Endothelial cell of umbilical vein (primary cell): ENCODE data around the gene TTLL9. TPM values are rescaled to one million over a fixed set of nuclear protein-coding genes. Genes with fewer than 3 reads are reported as not detected.

ENCODE experiments used
- BruUV-seq: library from RNA; stranded (reverse); fragments of 400-500 nt; replicated peaks from 2 replicates; lab custom pipeline; 2021; lab: Mats Ljungman, UMichigan
- CTCF ChIA-PET: fragments of 300-600, 350-600 bp; sonication (Branson Sonifier 250); formaldehyde crosslinking; loops from one replicate; lab custom pipeline; 2021; ENCODE audit warnings: antibody characterized with exemption, inconsistent platforms; lab: Charles Lee
- POLR2A ChIA-PET: fragments of 300-600, 350-600 bp; sonication (Branson Sonifier 250); formaldehyde crosslinking; loops from one replicate; lab custom pipeline; 2021; ENCODE audit warnings: antibody characterized with exemption, inconsistent platforms; lab: Charles Lee
- DNase-seq: peaks from one replicate; pipeline ENCODE4 v3.0.0-alpha.2; 2011; ENCODE audit warnings: low read depth, low spot score
- FAIRE-seq: peaks from 2 replicates; lab custom pipeline; 2011; peaks lifted over from hg19 to GRCh38; lab: Jason Lieb, UNC
- H2AFZ ChIP-seq: 2 replicates; pipeline ENCODE4 v1.6.0; 2012; ENCODE audit warnings: low read depth, low read length, control low read depth, inconsistent platforms
- H3K27ac ChIP-seq: 2 replicates; pipeline ENCODE4 v1.5.1; 2011; ENCODE audit warnings: low read depth, mild to moderate bottlenecking, control low read depth, low read length, moderate library complexity; ENCODE audit not compliant: insufficient read depth
- H3K27me3 ChIP-seq, 2 experiments: 2 replicates each; pipeline versions ENCODE4 v1.6.0 to v1.6.1; 2011; ENCODE audit warnings: low read length in 2 of 2, mixed read lengths in 1 of 2; ENCODE audit not compliant: control insufficient read depth in 2 of 2, insufficient read depth in 2 of 2
- H3K36me3 ChIP-seq, 2 experiments: 2 replicates in 1 of 2; 3 replicates in 1 of 2; pipeline ENCODE4 v1.5.1; 2011; ENCODE audit warnings: low read length in 2 of 2, mild to moderate bottlenecking in 1 of 2, moderate library complexity in 1 of 2; ENCODE audit not compliant: control insufficient read depth in 2 of 2, insufficient read depth in 2 of 2; ENCODE audit errors: extremely low read depth in 1 of 2
- H3K4me1 ChIP-seq: 3 replicates; pipeline ENCODE4 v1.5.1; 2011; ENCODE audit warnings: mild to moderate bottlenecking, low read length; ENCODE audit not compliant: control insufficient read depth, insufficient read depth; ENCODE audit errors: extremely low read depth
- H3K4me2 ChIP-seq: 2 replicates; pipeline ENCODE4 v1.6.1; 2011; ENCODE audit warnings: low read length, control low read depth, mixed read lengths; ENCODE audit not compliant: insufficient read depth
- H3K4me3 ChIP-seq, 3 experiments: fragments of 200-600 bp in 1 of 3; sonication (generic), shearing (Covaris generic) in 1 of 3; replicated peaks in 1 of 3; 2 replicates each; pipeline ENCODE4 v1.5.1; 2011 to 2016; ENCODE audit warnings: control low read depth in 3 of 3, low read length in 3 of 3, mild to moderate bottlenecking in 2 of 3, inconsistent platforms in 1 of 3, low read depth in 1 of 3, moderate library complexity in 1 of 3; ENCODE audit not compliant: insufficient read depth in 1 of 3
- H3K79me2 ChIP-seq: 2 replicates; pipeline ENCODE4 v1.6.0; 2012; ENCODE audit warnings: low read length, inconsistent platforms; ENCODE audit not compliant: control insufficient read depth, insufficient read depth
- H3K9ac ChIP-seq: replicated peaks from 2 replicates; pipeline ENCODE3; 2011; ENCODE audit warnings: low read length, control low read depth; ENCODE audit not compliant: insufficient read depth; ENCODE audit errors: extremely low read depth
- H3K9me1 ChIP-seq: replicated peaks from 3 replicates; pipeline ENCODE4 v1.6.0; 2011; ENCODE audit warnings: mild to moderate bottlenecking, low read length; ENCODE audit not compliant: control insufficient read depth, insufficient read depth; ENCODE audit errors: extremely low read depth
- H3K9me3 ChIP-seq: replicated peaks from 2 replicates; pipeline ENCODE4 v1.5.1; 2012; ENCODE audit warnings: low read length, inconsistent platforms; ENCODE audit not compliant: control insufficient read depth, insufficient read depth
- H4K20me1 ChIP-seq: replicated peaks from 2 replicates; pipeline ENCODE3; 2011; ENCODE audit warnings: mild to moderate bottlenecking, low read length; ENCODE audit not compliant: control insufficient read depth, insufficient read depth; ENCODE audit errors: extremely low read depth
- CTCF ChIP-seq, 2 donors: IDR thresholded peaks; 1 replicate in 1 of 2; 2 replicates in 1 of 2; pipeline ENCODE4 v1.5.1; 2011; ENCODE audit warnings: low read length in 2 of 2, mild to moderate bottlenecking in 2 of 2, moderate library complexity in 2 of 2, control low read depth in 1 of 2, inconsistent platforms in 1 of 2, low read depth in 1 of 2; ENCODE audit not compliant: insufficient read depth in 1 of 2; ENCODE audit errors: extremely low read depth in 1 of 2
- EZH2 ChIP-seq: IDR thresholded peaks from 2 replicates; pipeline ENCODE4 v1.6.1; 2012; ENCODE audit warnings: borderline replicate concordance, low read depth, mild to moderate bottlenecking, moderate library complexity, low read length, inconsistent platforms; ENCODE audit not compliant: severe bottlenecking
- FOS ChIP-seq: IDR thresholded peaks from 2 replicates; pipeline ENCODE4 v1.6.1; 2011; ENCODE audit warnings: mild to moderate bottlenecking, low read length, moderate library complexity, borderline replicate concordance; ENCODE audit not compliant: insufficient read depth
- GATA2 ChIP-seq: IDR thresholded peaks from 2 replicates; pipeline ENCODE4 v1.7.0; 2011; ENCODE audit warnings: low read depth, mild to moderate bottlenecking, moderate library complexity, mixed read lengths, low read length; ENCODE audit not compliant: insufficient read length, insufficient read depth
- JUN ChIP-seq: IDR thresholded peaks from 2 replicates; pipeline ENCODE4 v1.6.1; 2011; ENCODE audit warnings: borderline replicate concordance, low read depth; ENCODE audit not compliant: insufficient read length, insufficient read depth
- MAX ChIP-seq: IDR thresholded peaks from 2 replicates; pipeline ENCODE4 v1.6.1; 2011; ENCODE audit not compliant: insufficient read depth, insufficient read length
- MYC ChIP-seq: IDR thresholded peaks from one replicate; pipeline ENCODE4 v1.6.1; 2011; ENCODE audit warnings: mild to moderate bottlenecking, low read depth, low read length
- POLR2A ChIP-seq: IDR thresholded peaks from 2 replicates; pipeline ENCODE4 v1.6.1; 2012; ENCODE audit warnings: low read depth, mild to moderate bottlenecking, control low read depth, low read length
- POLR2AphosphoS5 ChIP-seq: IDR thresholded peaks from 2 replicates; pipeline ENCODE4 v1.6.1; 2012; ENCODE audit warnings: low read depth, mild to moderate bottlenecking, control low read depth, low read length, moderate library complexity; ENCODE audit not compliant: insufficient read depth
- dilution Hi-C: fragments of 300-500 bp; cut with MboI; formaldehyde crosslinking; loops from one replicate; pipeline ENCODE4 v1.15.0; 2019; ENCODE audit warnings: low sequenced_read_pairs; ENCODE audit not compliant: extremely low pct_ligation_motif_present
- intact Hi-C: fragments of 100-400 bp; cut with micrococcal nuclease; formaldehyde crosslinking; loops from one replicate; pipeline ENCODE4 v1.10.0; 2022
- polyA plus RNA-seq, 4 experiments: library from polyadenylated mRNA; depleted of rRNA in 3 of 4; stranded (reverse) in 3 of 4; unstranded in 1 of 4; fragments of >200 nt; gene quantifications; 2 replicates each; pipeline versions ENCODE4 v1.2.1 to v1.2.3, GENCODE V29; 2011 to 2012; ENCODE audit warnings: missing spikeins in 1 of 4
- total RNA-seq: library from RNA; stranded (reverse); gene quantifications from 2 replicates; pipeline ENCODE4 v1.2.3, GENCODE V29; 2021

The TTLL9 gene
- total and polyA plus RNA-seq, 2 donors (not counting 3 experiments of a cell fraction or from before 2014, with no cell fraction given) = 0.03 TPM; not detected in 1

GRCh38 chr20:31924561-31924960 is 54.1 kb downstream of the TTLL9 start:
- Histone ChIP-seq H3K9me3 (no peaks in the 10 kb centered on the region), H3K4me3 (no peak overlapping the region), H3K4me2 (no peak overlapping the region), H4K20me1 (no peaks in the 10 kb centered on the region), H3K9ac (no peak overlapping the region), H3K27ac (no peak overlapping the region), H3K27me3 (peaks cover 3 to 6% of the 10 kb centered on the region in 2 experiments), H2AFZ (no peak overlapping the region), H3K79me2 (no peaks in the 10 kb centered on the region), H3K4me1 (no peaks in the 10 kb centered on the region), H3K36me3 (no peaks in the 10 kb centered on the region), H3K9me1 (no peaks in the 10 kb centered on the region)
- no peak for FAIRE-seq
- dilution Hi-C loops = no loop called here
- DNase-seq = no peak
- POLR2A ChIA-PET = no interaction called here
- CTCF ChIA-PET = interaction anchor here (1.0 to 1.2 kb wide), 2 partner anchors 9 to 51 kb away, joined by 3 to 5 read pairs; no protein-coding TSS in a partner anchor
- intact Hi-C loops = no loop called here
- BruUV-seq = no TSS peak
- TF ChIP-seq CTCF (IDR thresholded peaks at IDR 0.05; ENCODE audit: extremely low read depth in 1 of 2, insufficient read depth in 1 of 2, low read depth in 1 of 2, low read length in 2 of 2) (no peak), POLR2A (no peak), JUN (no peak), MAX (no peak), EZH2 (no peak), FOS (no peak), GATA2 (no peak), MYC (no peak), POLR2AphosphoS5 (no peak)
